22Rv1 (cell line): ENCODE measurements around the gene ZMYM2.

Experiments used
- ZFX ChIP-seq: fragments of 450-650 bp; IDR thresholded peaks from 2 replicates; pipeline ENCODE4 v1.6.1; 2017; ENCODE audit warnings: antibody characterized with exemption, borderline replicate concordance
- TF ChIP-seq, protein P1 (sequence below): fragments of 450-650 bp; IDR thresholded peaks from 2 replicates; pipeline ENCODE4 v1.5.1; 2017; ENCODE audit warnings: mild to moderate bottlenecking

DNA sequence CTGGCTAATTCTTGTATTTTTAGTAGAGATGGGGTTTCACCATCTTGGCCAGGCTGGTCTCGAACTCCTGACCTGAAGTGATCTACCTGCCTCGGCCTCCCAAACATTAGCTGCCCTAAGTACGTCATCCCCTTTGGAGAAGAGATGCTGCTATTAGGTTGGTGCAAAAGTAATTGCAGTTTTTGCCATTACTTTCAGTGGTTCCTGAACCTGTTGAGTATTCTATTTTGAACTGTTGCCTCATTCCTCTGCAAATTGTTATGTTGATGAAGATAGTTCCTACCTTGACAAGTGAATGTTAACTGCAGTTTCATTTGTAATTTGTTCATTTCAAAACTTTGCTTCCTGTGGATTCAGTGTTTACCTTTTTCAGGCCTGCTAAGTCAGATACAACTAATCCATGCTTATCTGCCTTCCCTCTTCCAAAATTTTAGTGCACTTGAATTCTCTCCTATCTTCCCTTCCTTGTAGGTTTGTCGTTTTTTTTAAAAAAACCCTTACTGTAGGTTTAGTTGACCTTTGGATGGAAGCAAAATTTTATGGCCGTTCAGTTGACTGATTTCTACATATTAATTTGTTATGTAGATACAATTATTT, 24.0 kb downstream of the ZMYM2 start:
- TF ChIP-seq, protein P1, sequence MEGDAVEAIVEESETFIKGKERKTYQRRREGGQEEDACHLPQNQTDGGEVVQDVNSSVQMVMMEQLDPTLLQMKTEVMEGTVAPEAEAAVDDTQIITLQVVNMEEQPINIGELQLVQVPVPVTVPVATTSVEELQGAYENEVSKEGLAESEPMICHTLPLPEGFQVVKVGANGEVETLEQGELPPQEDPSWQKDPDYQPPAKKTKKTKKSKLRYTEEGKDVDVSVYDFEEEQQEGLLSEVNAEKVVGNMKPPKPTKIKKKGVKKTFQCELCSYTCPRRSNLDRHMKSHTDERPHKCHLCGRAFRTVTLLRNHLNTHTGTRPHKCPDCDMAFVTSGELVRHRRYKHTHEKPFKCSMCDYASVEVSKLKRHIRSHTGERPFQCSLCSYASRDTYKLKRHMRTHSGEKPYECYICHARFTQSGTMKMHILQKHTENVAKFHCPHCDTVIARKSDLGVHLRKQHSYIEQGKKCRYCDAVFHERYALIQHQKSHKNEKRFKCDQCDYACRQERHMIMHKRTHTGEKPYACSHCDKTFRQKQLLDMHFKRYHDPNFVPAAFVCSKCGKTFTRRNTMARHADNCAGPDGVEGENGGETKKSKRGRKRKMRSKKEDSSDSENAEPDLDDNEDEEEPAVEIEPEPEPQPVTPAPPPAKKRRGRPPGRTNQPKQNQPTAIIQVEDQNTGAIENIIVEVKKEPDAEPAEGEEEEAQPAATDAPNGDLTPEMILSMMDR, result no peak
- TF ChIP-seq ZFX, result no peak
